ENCODE data around the gene AKR1C1.

DNA sequence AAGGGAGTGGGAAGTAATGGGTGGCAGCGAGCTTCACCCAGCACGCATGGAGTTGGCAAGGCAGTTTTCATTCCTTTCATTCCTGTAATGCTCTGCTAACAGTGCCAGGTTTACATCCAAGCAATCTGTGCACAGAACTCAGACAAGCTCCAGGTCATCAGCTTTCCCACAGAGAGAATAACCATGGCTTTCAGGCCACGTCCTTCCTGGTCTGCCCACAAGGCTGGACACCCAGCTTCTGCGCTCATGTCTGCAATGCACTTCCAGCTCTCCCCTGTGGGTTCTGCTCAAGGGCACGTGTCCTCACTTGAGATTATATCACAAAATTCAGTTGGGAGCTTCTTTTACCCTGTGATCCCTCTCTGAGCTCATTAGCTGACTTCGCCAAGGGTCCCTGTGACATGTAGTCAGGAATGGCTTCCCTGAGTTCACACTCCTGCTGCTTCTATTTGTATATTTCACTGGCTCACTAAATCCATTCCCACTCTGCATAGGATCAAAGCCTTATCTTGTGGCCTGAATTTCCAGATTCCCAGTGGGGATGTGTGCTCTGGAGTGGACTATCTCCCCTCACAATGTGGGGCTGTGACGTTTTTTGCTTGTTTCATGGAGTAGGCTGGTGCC lies 21.9 kb downstream of the AKR1C1 start:
- TF ChIP-seq POLR2A (IDR thresholded peaks at IDR 0.05) (no peak), EP300 (IDR thresholded peaks at IDR 0.05) (no peak)
- TF ChIP-seq, protein P1, sequence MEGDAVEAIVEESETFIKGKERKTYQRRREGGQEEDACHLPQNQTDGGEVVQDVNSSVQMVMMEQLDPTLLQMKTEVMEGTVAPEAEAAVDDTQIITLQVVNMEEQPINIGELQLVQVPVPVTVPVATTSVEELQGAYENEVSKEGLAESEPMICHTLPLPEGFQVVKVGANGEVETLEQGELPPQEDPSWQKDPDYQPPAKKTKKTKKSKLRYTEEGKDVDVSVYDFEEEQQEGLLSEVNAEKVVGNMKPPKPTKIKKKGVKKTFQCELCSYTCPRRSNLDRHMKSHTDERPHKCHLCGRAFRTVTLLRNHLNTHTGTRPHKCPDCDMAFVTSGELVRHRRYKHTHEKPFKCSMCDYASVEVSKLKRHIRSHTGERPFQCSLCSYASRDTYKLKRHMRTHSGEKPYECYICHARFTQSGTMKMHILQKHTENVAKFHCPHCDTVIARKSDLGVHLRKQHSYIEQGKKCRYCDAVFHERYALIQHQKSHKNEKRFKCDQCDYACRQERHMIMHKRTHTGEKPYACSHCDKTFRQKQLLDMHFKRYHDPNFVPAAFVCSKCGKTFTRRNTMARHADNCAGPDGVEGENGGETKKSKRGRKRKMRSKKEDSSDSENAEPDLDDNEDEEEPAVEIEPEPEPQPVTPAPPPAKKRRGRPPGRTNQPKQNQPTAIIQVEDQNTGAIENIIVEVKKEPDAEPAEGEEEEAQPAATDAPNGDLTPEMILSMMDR (IDR thresholded peaks at IDR 0.05), result no peak

Data from tibial nerve (tissue), 4 donors.